Measurements from ENCODE around the gene ADRA2B.

- no peak for TF ChIP-seq CTCF (IDR thresholded peaks at IDR 0.05)
- TF ChIP-seq POLR2A (IDR thresholded peaks at IDR 0.05): no peak
These were observed 43.6 kb downstream of the ADRA2B start for GRCh38 chr2:96072746-96073145.
